Mucosa of gallbladder (tissue), 1 donor: ENCODE measurements around the gene SNX12. TPM values are rescaled to one million over a fixed set of nuclear protein-coding genes. Genes with fewer than 3 reads are reported as not detected.

Experiments
- DNase-seq: peaks from one replicate; pipeline ENCODE4 v3.0.0-alpha.2; 2020; ENCODE audit warnings: low spot score
- total RNA-seq: library from RNA; stranded (reverse); gene quantifications from one replicate; pipeline ENCODE4 v1.2.1, GENCODE V29; 2021
- donor health status: DM: no; HTN: no; CAD: no.

The SNX12 gene
- total RNA-seq: 65.3 TPM

DNA sequence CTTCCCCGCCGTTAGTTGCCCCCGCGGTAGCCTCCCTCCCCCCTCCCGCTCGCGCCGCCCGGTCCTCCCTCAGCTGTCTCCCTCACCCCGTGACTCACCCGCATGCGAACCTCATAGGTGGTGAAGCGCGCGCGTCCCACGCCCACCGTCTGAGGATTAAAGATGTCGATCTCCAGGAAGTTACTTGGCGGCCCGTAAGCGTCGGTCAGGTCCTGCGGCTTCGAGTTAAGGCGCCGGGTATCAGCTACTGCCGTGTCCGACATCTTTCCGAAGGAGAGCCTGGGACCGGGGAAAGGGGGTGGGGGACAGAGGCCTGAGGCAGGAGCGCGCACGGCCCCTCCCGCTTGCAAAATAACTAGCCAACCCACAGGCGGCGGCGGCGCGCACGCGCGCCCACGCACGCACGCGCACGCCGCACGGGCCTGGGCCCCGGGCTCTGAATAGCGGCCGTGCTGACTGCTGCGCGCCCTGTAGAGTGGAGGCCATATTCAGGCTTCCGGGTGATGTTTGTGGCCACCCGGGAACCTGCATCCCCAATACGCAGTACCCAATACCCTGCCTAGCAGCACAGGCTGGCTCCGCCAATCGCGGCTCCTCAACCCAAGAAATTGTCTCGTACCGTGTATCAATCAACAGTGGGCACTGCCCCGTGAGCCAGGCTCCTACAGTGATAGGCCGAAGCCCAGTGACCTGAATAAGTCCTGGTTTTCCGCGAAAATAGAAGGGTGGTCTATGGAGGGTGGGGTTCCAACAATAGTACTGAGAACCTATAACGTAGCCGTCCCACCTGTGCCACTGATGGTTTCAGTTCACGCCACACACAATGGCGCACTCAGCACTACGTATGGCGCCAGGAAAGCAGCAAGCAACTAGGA, at the start of gene SNX12:
SNX12 (minus strand) TSS at position 291 of the 875 bp plus-strand sequence; CDS start at position 263, 28 bp downstream.
- peak; percentile 94 for DNase-seq

DNA sequence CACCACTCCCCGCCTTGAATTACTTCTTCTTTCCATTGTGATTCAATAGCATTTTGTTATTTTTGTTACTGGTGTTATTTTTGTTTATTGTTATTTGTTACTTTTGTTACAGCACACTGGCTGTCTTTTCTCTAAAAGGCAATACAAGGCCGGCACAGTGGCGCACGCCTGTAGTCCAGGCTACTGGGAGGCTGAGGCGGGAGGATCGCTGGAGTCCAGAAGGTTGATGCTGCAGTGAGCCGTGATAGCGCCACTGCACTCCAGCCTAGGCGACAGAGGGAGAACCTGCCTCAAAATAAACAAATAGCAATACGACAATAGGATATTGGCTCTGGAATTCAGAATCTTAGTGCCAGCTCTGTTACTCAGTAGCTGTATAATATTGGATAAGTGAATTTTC, 49.2 kb upstream of the SNX12 start:
- no peak for DNase-seq

DNA sequence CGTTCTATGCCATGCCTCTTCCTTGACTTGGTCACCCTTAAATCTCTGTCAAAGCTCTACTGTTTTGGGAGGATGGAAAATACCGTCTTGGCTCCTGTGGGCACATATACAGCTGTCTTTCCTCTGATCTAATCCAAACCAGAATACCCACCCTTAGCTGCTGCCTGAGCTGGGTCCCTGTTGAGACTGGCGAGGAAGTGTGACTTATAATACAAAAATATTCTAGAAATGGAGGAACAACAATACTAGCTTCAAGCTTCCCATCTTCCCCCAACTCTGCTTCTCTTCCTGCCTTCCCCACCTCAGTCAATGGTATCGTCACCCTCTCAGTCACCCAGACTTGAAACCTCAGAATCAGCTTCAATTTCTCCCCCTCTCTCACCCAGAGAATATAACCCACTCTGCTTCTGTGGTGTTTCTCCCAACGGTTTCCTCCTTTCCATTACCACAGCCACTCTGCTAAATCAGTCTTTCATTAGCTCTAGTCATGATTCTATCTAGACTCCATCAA, 43.8 kb upstream of the SNX12 start:
- no peak for DNase-seq

- peak; percentile 21 for DNase-seq
Observed at GRCh38 chrX:71111141-71111843, 43.2 kb upstream of the SNX12 start, which contains the start of gene IL2RG. IL2RG (minus strand) TSS chrX:71111577; CDS start chrX:71111539, 38 bp downstream.

DNA sequence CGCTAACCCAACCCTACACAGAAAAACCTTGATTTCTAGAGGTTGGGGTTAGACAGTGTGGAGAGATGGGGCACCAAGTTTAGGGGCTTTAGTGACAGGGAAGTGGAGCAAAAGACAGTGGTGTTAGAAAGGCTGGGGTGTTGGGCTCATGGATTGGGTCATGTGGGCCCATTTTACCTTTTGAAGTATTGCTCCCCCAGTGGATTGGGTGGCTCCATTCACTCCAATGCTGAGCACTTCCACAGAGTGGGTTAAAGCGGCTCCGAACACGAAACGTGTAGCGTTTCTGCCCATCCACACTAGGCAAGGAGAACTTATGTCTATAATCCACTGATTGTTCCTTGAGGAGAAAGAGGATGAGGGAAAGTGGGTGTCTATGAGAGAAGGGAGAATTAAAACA, 40.9 kb upstream of the SNX12 start:
- no peak for DNase-seq

- no peak for DNase-seq
Observed at GRCh38 chrX:71107762-71108360, 39.7 kb upstream of the SNX12 start.

DNA sequence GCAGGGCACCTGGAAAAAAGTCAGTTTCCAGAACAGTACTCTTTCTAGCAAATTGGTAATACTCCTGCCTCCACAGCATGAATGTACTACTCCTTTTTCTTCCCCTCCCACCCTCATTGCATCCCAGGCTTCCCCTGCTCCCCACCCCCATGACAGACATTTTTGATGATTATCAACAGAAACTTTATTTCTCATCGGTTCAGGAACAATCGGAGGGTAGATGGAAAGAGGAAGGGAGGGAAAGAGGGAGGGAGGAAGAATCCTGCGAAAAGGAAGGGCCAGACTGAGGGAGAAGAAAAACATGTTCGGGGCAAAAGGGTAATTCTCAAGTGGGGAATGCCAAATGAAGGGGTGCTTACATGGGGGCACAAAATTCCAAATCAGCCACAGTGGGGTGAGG, 39.1 kb upstream of the SNX12 start:
- DNase-seq: no peak

DNA sequence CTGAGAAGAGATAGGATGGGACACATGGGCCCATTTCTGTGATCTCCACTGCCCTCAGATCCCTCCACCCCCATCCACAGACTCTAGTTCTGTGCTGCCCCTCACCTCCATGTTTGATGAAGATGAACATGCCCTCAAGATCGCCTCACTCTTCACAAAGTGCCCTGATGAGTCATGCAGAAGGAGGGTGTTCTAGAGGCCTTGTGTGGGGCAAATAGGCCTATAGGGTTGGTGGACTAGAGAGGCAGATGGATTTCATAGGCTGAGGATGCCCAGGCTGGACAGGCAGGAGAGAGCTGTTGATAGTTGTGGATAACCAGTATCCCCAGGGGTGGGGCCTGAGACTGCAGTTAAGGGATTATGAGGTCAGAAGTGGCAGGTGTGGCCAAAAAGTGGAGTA, 38.3 kb upstream of the SNX12 start, which contains the start of gene CXorf65:
CXorf65 (minus strand) TSS at position 314 of the 400 bp plus-strand sequence; CDS start at position 130, 184 bp downstream.
- DNase-seq: no peak

- DNase-seq: no peak
Observed at GRCh38 chrX:71105628-71106027, 37.5 kb upstream of the SNX12 start.

- peak; percentile 36 for DNase-seq
Observed at GRCh38 chrX:71103110-71103983, 35.2 kb upstream of the SNX12 start.

DNA sequence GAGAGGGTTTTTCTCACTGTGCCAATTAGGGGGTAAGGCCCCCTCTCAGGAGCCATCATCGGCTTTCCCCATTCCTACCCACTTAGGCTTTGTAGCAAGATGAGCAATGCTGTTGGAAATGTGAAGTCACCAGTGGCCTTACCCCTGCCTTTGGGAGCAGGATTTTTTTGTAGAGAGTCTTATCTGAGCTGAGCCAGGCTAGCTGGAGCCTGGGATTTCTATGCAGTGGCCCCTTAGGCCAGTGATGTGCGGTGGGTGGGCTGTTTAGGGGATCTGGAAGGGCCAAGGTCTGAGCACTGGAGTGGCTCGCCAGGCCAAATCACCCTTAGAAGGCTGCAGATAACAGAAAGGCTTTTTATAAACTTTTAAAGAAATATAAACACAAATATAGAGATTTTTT, 34.2 kb upstream of the SNX12 start:
- DNase-seq: no peak

- DNase-seq: no peak
Observed at GRCh38 chrX:71100581-71101505, 32.7 kb upstream of the SNX12 start.

- no peak for DNase-seq
Observed at GRCh38 chrX:71099736-71100135, 31.6 kb upstream of the SNX12 start.

DNA sequence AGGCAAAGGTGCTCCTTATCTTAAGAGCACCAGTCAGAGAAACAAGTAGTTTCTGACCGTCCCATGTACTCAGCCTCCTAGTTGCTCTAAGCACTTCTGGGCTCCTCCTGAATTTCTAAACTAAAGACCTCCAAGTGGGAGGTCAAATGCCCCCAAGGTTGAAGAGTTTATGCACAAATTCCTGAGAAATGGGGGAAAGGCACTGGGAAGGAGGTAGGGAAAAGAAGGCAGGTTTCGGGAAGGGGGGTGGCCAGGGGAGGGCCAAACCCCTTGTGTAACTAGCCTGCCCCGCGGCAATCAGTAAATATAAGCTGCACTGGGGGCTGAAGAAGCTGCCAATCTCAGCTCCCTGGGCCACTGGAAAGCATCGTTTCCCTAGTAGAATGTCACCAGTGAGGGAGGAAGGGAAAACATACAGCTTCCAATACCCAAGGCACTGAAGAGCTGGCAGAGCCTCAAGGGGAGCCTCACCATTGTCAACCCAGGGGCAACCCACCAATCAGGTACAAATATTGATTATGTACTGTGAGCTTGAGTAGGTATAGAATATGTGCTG, 30.9 kb upstream of the SNX12 start:
- no peak for DNase-seq

- peak; percentile 44 for DNase-seq
Observed at GRCh38 chrX:71098302-71098701, 30.2 kb upstream of the SNX12 start.

DNA sequence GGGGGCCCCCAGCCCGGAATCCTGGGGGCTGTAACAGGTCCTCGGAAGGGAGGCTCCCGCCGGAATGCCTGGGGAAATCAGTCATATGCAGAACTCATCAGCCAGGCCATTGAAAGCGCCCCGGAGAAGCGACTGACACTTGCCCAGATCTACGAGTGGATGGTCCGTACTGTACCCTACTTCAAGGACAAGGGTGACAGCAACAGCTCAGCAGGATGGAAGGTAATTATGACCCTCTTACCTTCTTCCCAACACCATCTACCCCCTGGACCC, 28.6 kb upstream of the SNX12 start:
- no peak for DNase-seq

GRCh38 chrX:71095981-71096759, 28.0 kb upstream of the SNX12 start:
- no peak for DNase-seq

DNA sequence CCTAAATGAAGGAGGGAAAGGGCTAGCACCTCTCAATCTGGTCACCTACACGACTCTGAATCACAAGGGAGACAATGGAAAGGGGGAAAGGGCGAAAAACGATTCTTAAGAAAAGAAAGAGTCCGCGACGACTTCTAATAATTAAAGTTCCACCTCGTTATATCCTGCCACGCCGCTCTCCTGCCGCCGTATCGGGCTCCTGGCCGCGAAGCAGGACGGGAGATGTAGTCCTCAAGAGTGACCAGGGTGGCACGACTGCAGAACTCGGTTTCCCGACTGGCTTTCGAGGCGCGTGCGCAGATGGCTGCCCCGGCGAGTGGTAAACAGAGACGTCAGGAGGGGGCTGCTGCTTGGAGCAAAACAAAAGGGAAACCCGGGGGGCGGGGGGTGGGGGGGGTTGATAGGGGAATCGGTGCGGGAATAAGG, 27.4 kb upstream of the SNX12 start, which contains the start of gene FOXO4:
FOXO4 (plus strand) TSS at position 297 of the 426 bp plus-strand sequence. CDS start 678 bp downstream, outside the sequence.
- peak; percentile 92 for DNase-seq

GRCh38 chrX:71095033-71095432, 26.9 kb upstream of the SNX12 start:
- no peak for DNase-seq
